ENCODE results near the gene HELQ. TPM values are rescaled to one million over a fixed set of nuclear protein-coding genes. Genes with fewer than 3 reads are reported as not detected.

Gene HELQ
- total and polyA plus RNA-seq, 4 donors, result 5.8 to 10.0 (median 6.7) TPM

DNA sequence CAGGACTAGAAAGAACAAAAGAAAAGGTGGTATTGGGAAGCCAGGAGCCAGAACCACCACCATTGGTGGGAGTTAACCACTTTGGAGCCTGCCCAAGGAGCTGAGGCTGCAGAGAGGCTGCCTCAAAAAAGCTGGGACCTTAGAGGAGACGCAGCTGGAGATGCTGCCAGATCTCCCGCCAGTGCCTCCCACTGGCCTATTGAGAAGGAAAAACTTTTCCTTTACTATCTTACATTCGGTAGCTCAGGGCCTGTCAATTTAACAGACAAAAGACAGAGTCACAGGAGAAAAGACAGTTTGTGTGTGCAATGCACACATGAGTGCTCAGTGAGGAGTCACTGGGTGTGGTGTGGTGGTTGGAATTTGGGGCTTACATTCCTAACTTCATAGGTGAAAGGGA is 68.6 kb downstream of the HELQ start:
- H3K9ac ChIP-seq (ENCODE audit: low read depth in 1 of 2, low read length in 2 of 2), result no peak overlapping the region
- H3K4me1 ChIP-seq (ENCODE audit: control insufficient read depth in 4 of 4, insufficient read depth in 4 of 4, low read length in 3 of 4), result no peaks in the 10 kb centered on the region
- no peak for TF ChIP-seq TAF1 (conservative IDR thresholded peaks at IDR 0.05)
- TF ChIP-seq, protein P1, sequence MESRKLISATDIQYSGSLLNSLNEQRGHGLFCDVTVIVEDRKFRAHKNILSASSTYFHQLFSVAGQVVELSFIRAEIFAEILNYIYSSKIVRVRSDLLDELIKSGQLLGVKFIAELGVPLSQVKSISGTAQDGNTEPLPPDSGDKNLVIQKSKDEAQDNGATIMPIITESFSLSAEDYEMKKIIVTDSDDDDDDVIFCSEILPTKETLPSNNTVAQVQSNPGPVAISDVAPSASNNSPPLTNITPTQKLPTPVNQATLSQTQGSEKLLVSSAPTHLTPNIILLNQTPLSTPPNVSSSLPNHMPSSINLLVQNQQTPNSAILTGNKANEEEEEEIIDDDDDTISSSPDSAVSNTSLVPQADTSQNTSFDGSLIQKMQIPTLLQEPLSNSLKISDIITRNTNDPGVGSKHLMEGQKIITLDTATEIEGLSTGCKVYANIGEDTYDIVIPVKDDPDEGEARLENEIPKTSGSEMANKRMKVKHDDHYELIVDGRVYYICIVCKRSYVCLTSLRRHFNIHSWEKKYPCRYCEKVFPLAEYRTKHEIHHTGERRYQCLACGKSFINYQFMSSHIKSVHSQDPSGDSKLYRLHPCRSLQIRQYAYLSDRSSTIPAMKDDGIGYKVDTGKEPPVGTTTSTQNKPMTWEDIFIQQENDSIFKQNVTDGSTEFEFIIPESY (IDR thresholded peaks at IDR 0.05), result no peak
- TF ChIP-seq SP1 (IDR thresholded peaks at IDR 0.05), result no peak
- no peak for TF ChIP-seq EGR1 (IDR thresholded peaks at IDR 0.05; ENCODE audit: low read depth in 2 of 2)
- no peak for TF ChIP-seq GABPA (IDR thresholded peaks at IDR 0.05 in 1 of 2, conservative IDR thresholded peaks at IDR 0.05 in 1 of 2)
- H3K36me3 ChIP-seq (ENCODE audit: control insufficient read depth in 4 of 4, insufficient read depth in 3 of 4, low read depth in 1 of 4, low read length in 3 of 4), result no peaks in the 10 kb centered on the region
- WGBS, result 88% methylated on average over 3 of the region's 3 CpGs
- no peak overlapping the region for H3K4me3 ChIP-seq (ENCODE audit: low read depth in 1 of 3, low read length in 3 of 3)
- H3K27me3 ChIP-seq (ENCODE audit: control insufficient read depth in 4 of 4, insufficient read depth in 4 of 4, low read length in 3 of 4), result no peaks in the 10 kb centered on the region
- H3K27ac ChIP-seq (ENCODE audit: low read depth in 1 of 2, low read length in 2 of 2), result no peak overlapping the region
- no peak for DNase-seq (ENCODE audit: low spot score)
- no peaks in the 10 kb centered on the region for H3K9me3 ChIP-seq (ENCODE audit: control insufficient read depth in 4 of 4, low read length in 3 of 4)

DNA sequence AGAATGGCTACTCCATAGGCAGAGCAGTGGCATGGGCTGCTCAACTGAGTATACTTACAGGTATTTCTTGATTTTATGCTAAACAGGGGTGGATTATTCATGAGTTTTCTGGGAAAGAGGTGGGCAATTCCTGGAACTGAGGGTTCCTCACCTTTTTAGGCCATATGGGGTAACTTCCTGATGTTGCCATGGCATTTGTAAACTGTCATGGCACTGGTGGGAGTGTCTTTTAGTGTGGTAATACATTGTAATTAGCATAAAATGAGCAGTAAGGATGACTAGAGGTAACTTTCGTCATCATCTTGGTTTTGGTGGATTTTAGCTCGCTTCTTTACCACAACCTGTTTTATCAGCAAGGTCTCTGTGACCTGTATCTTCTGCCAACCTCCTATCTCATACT is 72.8 kb downstream of the HELQ start:
- TF ChIP-seq JUND (IDR thresholded peaks at IDR 0.05) (no peak), GABPA (IDR thresholded peaks at IDR 0.05 in 1 of 2, conservative IDR thresholded peaks at IDR 0.05 in 1 of 2) (no peak), SP1 (IDR thresholded peaks at IDR 0.05) (no peak), EGR1 (IDR thresholded peaks at IDR 0.05; ENCODE audit: low read depth in 2 of 2) (no peak), RXRA (IDR thresholded peaks at IDR 0.05) (no peak), HNF4G (IDR thresholded peaks at IDR 0.05) (no peak), NR2F2 (IDR thresholded peaks at IDR 0.05) (no peak)
- TF ChIP-seq, protein P1 (IDR thresholded peaks at IDR 0.05), result no peak
- TF ChIP-seq, protein P2, sequence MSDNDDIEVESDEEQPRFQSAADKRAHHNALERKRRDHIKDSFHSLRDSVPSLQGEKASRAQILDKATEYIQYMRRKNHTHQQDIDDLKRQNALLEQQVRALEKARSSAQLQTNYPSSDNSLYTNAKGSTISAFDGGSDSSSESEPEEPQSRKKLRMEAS (IDR thresholded peaks at IDR 0.05), result no peak
- TF ChIP-seq, protein P3, sequence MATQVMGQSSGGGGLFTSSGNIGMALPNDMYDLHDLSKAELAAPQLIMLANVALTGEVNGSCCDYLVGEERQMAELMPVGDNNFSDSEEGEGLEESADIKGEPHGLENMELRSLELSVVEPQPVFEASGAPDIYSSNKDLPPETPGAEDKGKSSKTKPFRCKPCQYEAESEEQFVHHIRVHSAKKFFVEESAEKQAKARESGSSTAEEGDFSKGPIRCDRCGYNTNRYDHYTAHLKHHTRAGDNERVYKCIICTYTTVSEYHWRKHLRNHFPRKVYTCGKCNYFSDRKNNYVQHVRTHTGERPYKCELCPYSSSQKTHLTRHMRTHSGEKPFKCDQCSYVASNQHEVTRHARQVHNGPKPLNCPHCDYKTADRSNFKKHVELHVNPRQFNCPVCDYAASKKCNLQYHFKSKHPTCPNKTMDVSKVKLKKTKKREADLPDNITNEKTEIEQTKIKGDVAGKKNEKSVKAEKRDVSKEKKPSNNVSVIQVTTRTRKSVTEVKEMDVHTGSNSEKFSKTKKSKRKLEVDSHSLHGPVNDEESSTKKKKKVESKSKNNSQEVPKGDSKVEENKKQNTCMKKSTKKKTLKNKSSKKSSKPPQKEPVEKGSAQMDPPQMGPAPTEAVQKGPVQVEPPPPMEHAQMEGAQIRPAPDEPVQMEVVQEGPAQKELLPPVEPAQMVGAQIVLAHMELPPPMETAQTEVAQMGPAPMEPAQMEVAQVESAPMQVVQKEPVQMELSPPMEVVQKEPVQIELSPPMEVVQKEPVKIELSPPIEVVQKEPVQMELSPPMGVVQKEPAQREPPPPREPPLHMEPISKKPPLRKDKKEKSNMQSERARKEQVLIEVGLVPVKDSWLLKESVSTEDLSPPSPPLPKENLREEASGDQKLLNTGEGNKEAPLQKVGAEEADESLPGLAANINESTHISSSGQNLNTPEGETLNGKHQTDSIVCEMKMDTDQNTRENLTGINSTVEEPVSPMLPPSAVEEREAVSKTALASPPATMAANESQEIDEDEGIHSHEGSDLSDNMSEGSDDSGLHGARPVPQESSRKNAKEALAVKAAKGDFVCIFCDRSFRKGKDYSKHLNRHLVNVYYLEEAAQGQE (IDR thresholded peaks at IDR 0.05), result no peak
- Histone ChIP-seq H3K36me3 (ENCODE audit: control insufficient read depth in 4 of 4, insufficient read depth in 3 of 4, low read depth in 1 of 4, low read length in 3 of 4) (no peaks in the 10 kb centered on the region), H3K9me3 (ENCODE audit: control insufficient read depth in 4 of 4, low read length in 3 of 4) (peaks cover 0 to 11% (median 7%) of the 10 kb centered on the region in 4 donors), H3K27ac (ENCODE audit: low read depth in 1 of 2, low read length in 2 of 2) (no peak overlapping the region), H3K27me3 (ENCODE audit: control insufficient read depth in 4 of 4, insufficient read depth in 4 of 4, low read length in 3 of 4) (no peaks in the 10 kb centered on the region), H3K4me1 (ENCODE audit: control insufficient read depth in 4 of 4, insufficient read depth in 4 of 4, low read length in 3 of 4) (no peaks in the 10 kb centered on the region), H3K9ac (ENCODE audit: low read depth in 1 of 2, low read length in 2 of 2) (no peak overlapping the region), H3K4me3 (ENCODE audit: low read depth in 1 of 3, low read length in 3 of 3) (no peak overlapping the region)
- 81% methylated on average over 2 of the region's 2 CpGs for WGBS
- no peak for DNase-seq (ENCODE audit: low spot score)
